Psoas muscle (tissue), 8 donors: Measurements from ENCODE around the gene ARHGEF38. TPM values are rescaled to one million over a fixed set of nuclear protein-coding genes. Genes with fewer than 3 reads are reported as not detected.
"Not testable (repeated sequence)": the region's sequence is repeated elsewhere in the genome, so short reads cannot be mapped to it uniquely, and the experiment has no call there.

ENCODE experiments used
- ATAC-seq, 4 donors: fragments of 200-7000 bp; cut with Tn5 transposase; one replicate each; pipeline ENCODE4 v1.9.1; 2020; ENCODE audit warnings: moderate library complexity in 3 of 4, mild to moderate bottlenecking in 2 of 4
- DNase-seq, 2 donors: peaks; one replicate each; pipeline ENCODE4 v3.0.0-alpha.2; 2020
- H3K27ac ChIP-seq: fragments of 200-600 bp; one replicate; pipeline ENCODE4 v1.8.0; 2022
- H3K27me3 ChIP-seq, 3 donors: fragments of 200-600 bp in 1 of 3; one replicate each; pipeline versions ENCODE4 v1.6.1 to v1.8.0; 2013 to 2022; ENCODE audit warnings: low read length in 2 of 3, mild to moderate bottlenecking in 2 of 3, moderate library complexity in 1 of 3; ENCODE audit not compliant: insufficient read depth in 3 of 3
- H3K36me3 ChIP-seq, 2 donors: fragments of 200-600 bp in 1 of 2; one replicate each; pipeline versions ENCODE4 v1.6.1 to v1.8.0; 2013 to 2022; ENCODE audit warnings: low read depth in 1 of 2, mild to moderate bottlenecking in 1 of 2, moderate library complexity in 1 of 2; ENCODE audit not compliant: insufficient read depth in 1 of 2
- H3K4me1 ChIP-seq: fragments of 200-600 bp; one replicate; pipeline ENCODE4 v1.8.0; 2022
- H3K4me3 ChIP-seq: fragments of 200-600 bp; one replicate; pipeline ENCODE4 v1.8.0; 2022; ENCODE audit warnings: mild to moderate bottlenecking
- H3K9me3 ChIP-seq: fragments of 200-600 bp; one replicate; pipeline ENCODE4 v1.8.0; 2022
- CTCF ChIP-seq: fragments of 200-600 bp; IDR thresholded peaks from one replicate; pipeline ENCODE4 v1.8.0; 2022; ENCODE audit warnings: antibody characterized with exemption
- WGBS, 3 donors: extraction: QIAGEN DNeasy Blood & Tissue Kit; methylation state at CpG; one replicate each; pipeline versions ENCODE4 v1.1.6 to v1.1.7; 2013; 5-methylcytosine and 5-hydroxymethylcytosine counted together
- intact Hi-C, 2 donors: fragments of 100-400 bp; cut with DNase I; formaldehyde crosslinking; loops; one replicate each; pipeline versions ENCODE4 v1.11.0 to v1.14.2; 2022
- polyA plus RNA-seq, 3 donors: library from polyadenylated mRNA; stranded (reverse); fragments of 200-250 nt; gene quantifications; one replicate each; pipeline ENCODE4 v1.2.3, GENCODE V29; 2013
- total RNA-seq, 4 donors: library from RNA; stranded (reverse); fragmentation: NEBNext Ultra II Directional in 2 of 4; extraction: Animal tissue kit (Norgen Biotek cat#: 25700) in 2 of 4; gene quantifications; one replicate each; pipeline versions ENCODE4 v1.2.1 to v1.2.4, GENCODE V29; 2021 to 2023
- donor health status: healthy with polysubstance abuse.
- donor health status: DM: no; HTN: no; CAD: no; lungs with moderate emphysema.
- donor health status: Bipolar disorder and iron deficiency.
- donor health status: healthy.
- donor health status: DM: yes; HTN: yes; CAD: no.
- donor health status: DM: no; HTN: no; CAD: no.
- donor health status: DM: no; HTN: no; CAD: no.
- donor health status: DM: yes; HTN: yes; CAD: no.

Gene ARHGEF38
- total and polyA plus RNA-seq, 7 donors: not detected

GRCh38 chr4:105677709-105678108, 125.3 kb downstream of the ARHGEF38 start:
- 42 to 58% (median 53%) methylated on average over 2 of the region's 2 CpGs for WGBS, 3 donors

GRCh38 chr4:105679186-105679585, 126.8 kb downstream of the ARHGEF38 start:
- H3K27ac ChIP-seq: no peak overlapping the region
- no peaks in the 10 kb centered on the region for H3K9me3 ChIP-seq
- no peak overlapping the region for H3K4me3 ChIP-seq
- no peak for DNase-seq
- ATAC-seq: peak; percentile 40 to 64 (median 53)
- WGBS, 3 donors: 29 to 40% (median 37%) methylated on average over 2 of the region's 2 CpGs
- H3K36me3 ChIP-seq: peaks cover 4 to 28% of the 10 kb centered on the region in 2 donors
- intact Hi-C loops: no loop called here
- H3K4me1 ChIP-seq: peaks cover 4% of the 10 kb centered on the region
- no peak for TF ChIP-seq CTCF
- H3K27me3 ChIP-seq: no peaks in the 10 kb centered on the region

More at GRCh38 chr4:105677709-105678108, 125.3 kb downstream of the ARHGEF38 start:
- H3K4me1 ChIP-seq: peaks cover 4% of the 10 kb centered on the region
- ATAC-seq (no peak), DNase-seq (no peak)
- intact Hi-C loops: no loop called here
- H3K27ac ChIP-seq: no peak overlapping the region
- H3K9me3 ChIP-seq: no peaks in the 10 kb centered on the region
- peaks cover 0 to 13% of the 10 kb centered on the region in 2 donors for H3K36me3 ChIP-seq
- H3K27me3 ChIP-seq: no peaks in the 10 kb centered on the region
- TF ChIP-seq CTCF: no peak
- no peak overlapping the region for H3K4me3 ChIP-seq

- ATAC-seq: no peak
- H3K9me3 ChIP-seq: no peaks in the 10 kb centered on the region
- peaks cover 4% of the 10 kb centered on the region for H3K4me1 ChIP-seq
- DNase-seq: no peak
- intact Hi-C loops: no loop called here
- H3K36me3 ChIP-seq: peaks cover 4 to 64% of the 10 kb centered on the region in 2 donors
- TF ChIP-seq CTCF: no peak
- 78 to 93% (median 92%) methylated on average over 4 of the region's 4 CpGs for WGBS, 3 donors
- no peak overlapping the region for H3K4me3 ChIP-seq
- H3K27ac ChIP-seq: no peak overlapping the region
- H3K27me3 ChIP-seq: no peaks in the 10 kb centered on the region
Measured at GRCh38 chr4:105683038-105683437, 130.6 kb downstream of the ARHGEF38 start.

- ATAC-seq (no peak), DNase-seq (no peak)
- H3K27me3 ChIP-seq: no peaks in the 10 kb centered on the region
- no peaks in the 10 kb centered on the region for H3K4me1 ChIP-seq
- peaks cover 4 to 95% of the 10 kb centered on the region in 2 donors for H3K36me3 ChIP-seq
- no peaks in the 10 kb centered on the region for H3K9me3 ChIP-seq
- no peak overlapping the region for H3K27ac ChIP-seq
- no peak overlapping the region for H3K4me3 ChIP-seq
- 50 to 75% (median 57%) methylated on average over 2 of the region's 2 CpGs for WGBS, 3 donors
- no peak for TF ChIP-seq CTCF
- intact Hi-C loops: no loop called here
Measured at GRCh38 chr4:105686571-105686970, 134.2 kb downstream of the ARHGEF38 start.

- H3K27ac ChIP-seq, DNase-seq, H3K9me3 ChIP-seq, ATAC-seq, H3K4me3 ChIP-seq, H3K27me3 ChIP-seq, H3K4me1 ChIP-seq, intact Hi-C loops: not testable (repeated sequence)
- 94 to 96% (median 95%) methylated on average over 5 of the region's 5 CpGs for WGBS, 3 donors
- H3K36me3 ChIP-seq: peaks cover 0 to 97% of the 10 kb centered on the region in 2 donors
Measured at GRCh38 chr4:105694812-105695211, 142.4 kb downstream of the ARHGEF38 start.

GRCh38 chr4:105695832-105696231, 143.4 kb downstream of the ARHGEF38 start:
- WGBS, 3 donors: 89 to 94% (median 90%) methylated on average over 8 of the region's 8 CpGs
- ATAC-seq, DNase-seq, intact Hi-C loops, H3K9me3 ChIP-seq, H3K27me3 ChIP-seq, H3K27ac ChIP-seq, H3K4me1 ChIP-seq, H3K4me3 ChIP-seq: not testable (repeated sequence)
- H3K36me3 ChIP-seq: peaks cover 0 to 90% of the 10 kb centered on the region in 2 donors
